KBM-7 (cell line): ENCODE results near the gene GAL3ST3.
"Not testable (repeated sequence)": the region's sequence is repeated elsewhere in the genome, so short reads cannot be mapped to it uniquely, and the experiment has no call there.

Experiments
- DNase-seq: peaks from one replicate; pipeline ENCODE4 v3.0.0-alpha.2; 2015
- in situ Hi-C: fragments of 300-500 bp; cut with MboI; formaldehyde crosslinking; loops from 2 replicates; pipeline ENCODE4 v1.14.3; 2020; ENCODE audit warnings: low sequenced_read_pairs, low pct_unique_long_range_greater_than_20kb, mixed read lengths

The GAL3ST3 gene

DNA sequence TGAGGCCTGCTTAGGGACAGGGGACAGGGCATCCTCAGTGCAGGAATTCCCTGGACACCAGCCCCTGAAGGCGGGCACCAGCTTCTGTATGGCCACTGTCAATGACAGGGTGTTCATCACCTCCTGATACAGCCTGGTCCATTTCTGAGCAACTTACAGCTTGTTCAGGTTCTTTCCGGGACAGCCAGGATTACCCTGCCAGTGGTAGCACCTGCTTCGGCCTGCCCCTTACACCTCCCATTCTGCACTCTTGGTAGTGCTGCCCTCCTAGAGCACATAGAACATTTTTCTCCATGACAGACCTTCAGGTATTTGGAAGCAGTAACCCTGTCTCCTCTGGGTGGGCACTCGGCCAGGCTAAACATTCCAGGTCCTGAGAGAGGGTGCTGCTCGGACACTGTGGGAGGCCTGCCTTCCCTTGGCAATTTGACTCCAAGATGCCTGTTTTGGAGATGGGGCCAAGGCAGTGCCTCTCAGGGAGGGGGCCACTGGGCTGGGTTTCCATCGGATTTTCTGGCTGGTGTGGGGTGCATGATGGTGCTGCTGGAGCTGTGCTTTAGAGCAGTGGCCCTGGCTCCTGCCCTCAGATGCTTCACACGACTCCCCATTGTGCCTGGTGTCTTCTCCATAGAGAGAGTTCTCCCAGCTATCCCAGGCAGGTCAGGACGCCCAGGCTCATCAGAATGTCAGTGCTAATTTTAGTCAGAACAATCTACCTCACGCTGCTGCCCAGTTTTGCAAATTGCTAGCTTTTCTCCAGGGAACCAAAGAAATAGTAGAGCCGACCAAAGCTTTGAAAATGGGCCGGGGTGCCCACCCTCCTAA, 1.2 kb downstream of the GAL3ST3 start:
- DNase-seq, result no peak
- in situ Hi-C loops, result no loop called here

- DNase-seq, result no peak
- in situ Hi-C loops, result no loop called here
Measured at GRCh38 chr11:66046901-66047300, 2.1 kb downstream of the GAL3ST3 start.

- DNase-seq, result peak; percentile 78
Measured at GRCh38 chr11:66045177-66045639, 3.8 kb downstream of the GAL3ST3 start.

GRCh38 chr11:66044757-66045156, 4.2 kb downstream of the GAL3ST3 start:
- in situ Hi-C loops, result no loop called here
- DNase-seq, result no peak

More at GRCh38 chr11:66045177-66045639, 3.8 kb downstream of the GAL3ST3 start:
- in situ Hi-C loops, result no loop called here

DNA sequence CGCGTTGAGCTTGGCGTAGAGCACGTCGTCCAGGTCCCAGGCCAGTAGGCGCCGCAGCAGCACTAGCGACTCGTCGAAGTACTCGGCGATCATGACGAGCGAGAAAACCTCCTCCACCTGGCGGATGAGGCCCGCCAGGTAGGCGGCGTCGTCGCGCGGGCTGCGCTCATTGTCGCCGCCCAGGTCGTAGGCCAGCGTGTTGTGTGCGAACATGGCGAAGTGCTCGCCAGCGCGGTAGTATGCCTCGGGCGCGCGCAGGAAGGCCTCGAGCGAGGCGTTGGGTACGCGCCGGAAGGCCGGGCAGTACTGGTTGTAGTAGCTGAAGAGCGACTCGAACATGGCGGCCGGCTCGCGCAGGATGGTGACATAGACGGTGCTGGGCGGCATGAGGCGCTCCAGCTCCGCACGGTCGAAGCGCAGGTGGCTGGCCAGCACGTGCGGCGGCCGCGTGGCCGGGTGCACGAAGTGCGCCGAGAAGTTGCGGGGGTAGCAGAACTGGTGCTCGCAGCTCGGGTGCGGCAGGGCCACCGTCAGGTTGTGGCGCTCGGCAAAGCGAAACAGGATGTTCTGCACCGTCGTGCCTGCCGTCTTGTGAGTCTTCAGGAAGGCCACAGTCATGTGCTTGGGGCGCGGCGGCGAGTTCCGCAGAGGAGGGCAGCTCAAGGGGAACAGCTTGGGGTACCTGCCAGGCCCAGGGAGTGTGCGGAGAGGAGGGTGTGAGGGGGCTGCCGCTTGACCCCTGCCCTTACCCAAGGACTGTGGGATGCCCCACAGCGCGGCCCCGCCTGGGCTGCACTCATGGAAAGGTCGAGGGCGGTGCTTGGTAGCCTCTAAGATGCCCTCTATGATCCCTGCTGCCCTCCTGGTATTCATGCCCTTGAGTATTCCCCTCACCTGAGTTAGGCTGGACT, 5.7 kb downstream of the GAL3ST3 start:
- no peak for DNase-seq
- in situ Hi-C loops, result no loop called here

GRCh38 chr11:66042227-66042995, 6.5 kb downstream of the GAL3ST3 start:
- no peak for DNase-seq
- in situ Hi-C loops, result no loop called here

GRCh38 chr11:66039765-66040164, 9.2 kb downstream of the GAL3ST3 start:
- in situ Hi-C loops, result no loop called here
- no peak for DNase-seq

DNA sequence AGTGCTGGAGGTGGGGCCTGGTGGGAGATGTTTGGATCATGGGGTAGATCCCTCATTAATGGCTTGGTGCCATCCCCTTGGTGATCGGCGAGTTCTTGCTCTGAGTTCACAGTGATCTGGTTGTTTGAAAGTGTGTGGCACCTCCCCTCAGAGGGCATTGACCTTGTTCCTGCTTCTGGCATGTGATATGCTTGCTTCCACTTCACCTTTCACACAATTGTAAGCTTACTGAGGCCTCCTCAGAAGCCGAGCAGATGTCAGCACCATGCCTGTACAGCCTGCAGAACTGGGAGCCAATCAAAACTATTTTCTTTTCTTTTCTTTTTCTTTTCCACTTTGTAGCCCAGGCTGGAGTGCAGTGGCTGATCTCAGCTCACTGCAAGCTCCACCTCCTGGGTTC, 11.6 kb downstream of the GAL3ST3 start:
- in situ Hi-C loops, result no loop called here

DNA sequence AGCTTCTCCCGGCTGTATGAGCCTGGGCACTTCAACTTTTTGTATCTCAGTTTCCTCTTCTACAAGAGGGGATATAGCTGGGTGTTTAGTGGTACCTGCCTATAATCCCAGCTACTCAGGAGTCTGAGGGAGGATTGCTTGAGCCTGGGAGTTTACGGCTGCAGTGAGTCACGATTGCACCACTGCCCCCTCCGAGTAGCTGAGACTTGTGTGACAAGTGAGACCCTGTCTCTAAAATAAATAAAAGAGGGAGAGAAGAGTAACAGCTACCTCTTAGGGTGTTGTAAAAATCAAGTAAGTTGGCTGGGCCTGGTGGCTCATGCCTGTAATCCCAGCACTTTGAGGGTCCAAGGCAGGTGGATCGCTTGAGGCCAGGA, 12.6 kb downstream of the GAL3ST3 start:
- in situ Hi-C loops, result no loop called here
- no peak for DNase-seq

More for the DNA sequence above, 11.6 kb downstream of the GAL3ST3 start:
- DNase-seq, result no peak

DNA sequence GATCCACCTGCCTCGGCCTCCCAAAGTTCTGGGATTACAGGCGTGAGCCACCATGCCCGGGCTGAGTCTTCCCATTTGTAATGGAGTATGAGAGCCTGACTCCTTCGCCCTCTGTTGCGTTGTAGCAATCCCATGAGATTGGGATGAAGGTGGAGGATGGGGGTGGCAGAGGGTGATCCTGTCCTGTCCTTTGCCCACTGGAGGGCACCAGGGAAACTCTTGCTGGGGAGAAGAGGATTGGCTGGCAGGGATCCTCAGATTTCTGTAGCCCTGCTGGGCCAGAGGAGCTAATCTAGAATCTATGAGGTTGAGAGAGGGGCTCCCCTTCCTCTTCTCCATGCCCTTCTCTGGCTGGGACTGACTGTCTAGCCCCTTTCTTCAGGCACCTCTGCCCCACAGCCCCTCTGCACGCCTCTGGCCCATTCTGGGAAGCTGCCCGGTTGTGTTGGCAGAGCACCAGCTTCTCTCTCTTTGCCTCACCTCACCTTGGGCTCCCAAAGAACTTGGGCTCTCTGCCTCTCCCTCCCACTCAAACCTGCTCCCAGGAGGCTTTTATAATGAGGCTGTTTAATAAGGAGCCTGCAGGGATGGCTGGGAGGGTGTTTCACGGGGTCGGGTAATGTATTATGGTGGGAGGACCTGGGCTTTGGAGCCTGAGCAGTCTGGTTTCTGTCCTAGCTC, 13.2 kb downstream of the GAL3ST3 start:
- DNase-seq, result no peak
- in situ Hi-C loops, result no loop called here

GRCh38 chr11:66032957-66033735, 15.8 kb downstream of the GAL3ST3 start:
- DNase-seq, result no peak
- in situ Hi-C loops, result no loop called here

- DNase-seq, result no peak
- in situ Hi-C loops, result no loop called here
Measured at GRCh38 chr11:66026017-66026529, 22.9 kb downstream of the GAL3ST3 start, which contains the start of gene CATSPER1. Gene CATSPER1 (minus strand): TSS chr11:66026479. CDS start chr11:66026379, 100 bp downstream.

DNA sequence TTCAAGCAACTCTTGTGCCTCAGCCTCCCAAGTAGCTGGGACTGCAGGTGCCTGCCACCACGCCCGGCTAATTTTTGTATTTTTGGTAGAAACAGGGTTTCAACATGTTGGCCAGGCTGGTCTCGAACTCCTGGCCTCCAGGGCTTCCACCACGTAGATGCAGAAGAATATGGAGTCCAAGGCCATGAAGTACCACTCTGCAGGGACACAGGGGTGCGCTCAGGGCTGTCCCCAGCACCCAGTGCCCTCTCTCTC, 25.8 kb downstream of the GAL3ST3 start:
- in situ Hi-C loops, DNase-seq: not testable (repeated sequence)

- DNase-seq, result peak; percentile 79
- in situ Hi-C loops, result no loop called here
Measured at GRCh38 chr11:66022401-66023185, 26.4 kb downstream of the GAL3ST3 start.

DNA sequence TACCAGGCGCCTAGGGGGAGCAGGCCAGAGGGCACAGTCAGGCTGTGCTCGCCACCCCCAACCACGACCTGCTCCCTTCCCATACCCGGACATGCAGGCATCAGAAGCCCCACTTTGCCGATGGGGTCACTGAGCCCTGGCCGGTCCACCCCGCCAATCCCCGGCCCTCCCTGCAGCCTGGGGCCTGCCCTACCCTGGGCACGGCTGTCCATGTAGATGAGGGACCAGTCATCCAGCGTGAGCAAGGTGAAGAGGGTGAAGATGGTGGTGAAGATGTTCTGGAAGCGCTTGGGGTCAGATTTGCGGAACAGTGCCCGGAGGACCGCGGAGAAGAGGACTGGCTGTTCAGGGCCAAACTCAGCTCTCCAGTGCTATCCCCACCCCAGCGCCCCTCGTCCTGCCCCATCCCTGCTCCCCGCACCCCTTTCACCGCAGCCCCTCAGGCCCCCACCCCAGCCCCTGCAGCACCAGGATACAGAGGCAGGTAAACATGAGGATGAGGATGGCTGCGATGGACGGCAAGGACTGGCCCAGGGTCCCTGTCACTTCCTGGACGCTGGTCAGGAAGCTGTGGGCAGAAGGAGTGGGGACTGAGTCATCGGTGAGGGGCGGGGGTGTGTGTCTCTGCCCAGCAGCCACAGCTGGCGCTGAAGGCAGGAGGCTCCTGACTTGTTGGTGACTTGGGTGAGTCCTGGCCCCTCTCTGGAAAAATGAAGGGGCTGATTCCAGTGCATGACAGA, 28.2 kb downstream of the GAL3ST3 start:
- in situ Hi-C loops, result no loop called here
- peak; percentile 49 for DNase-seq

DNA sequence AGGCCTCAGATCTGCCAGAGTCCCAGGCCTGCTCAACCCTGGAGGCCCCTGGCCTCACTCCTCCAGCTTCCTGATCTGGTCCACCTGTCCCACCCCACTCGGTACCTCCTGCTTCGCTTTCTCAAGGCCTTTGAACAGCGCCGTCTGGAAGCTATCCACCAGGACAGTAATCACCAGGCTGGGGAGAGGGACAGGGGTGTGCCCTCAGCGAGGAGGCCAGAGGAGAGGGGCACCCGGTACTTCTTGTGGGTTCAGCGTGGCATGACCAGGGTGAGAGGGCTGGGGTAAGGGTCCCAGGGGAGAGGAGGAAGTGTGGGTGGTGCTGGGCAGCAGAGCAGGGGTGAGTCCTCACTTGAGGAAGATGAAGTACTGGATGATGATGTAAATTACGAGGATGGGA, 28.7 kb downstream of the GAL3ST3 start:
- in situ Hi-C loops, result no loop called here
- DNase-seq, result no peak

DNA sequence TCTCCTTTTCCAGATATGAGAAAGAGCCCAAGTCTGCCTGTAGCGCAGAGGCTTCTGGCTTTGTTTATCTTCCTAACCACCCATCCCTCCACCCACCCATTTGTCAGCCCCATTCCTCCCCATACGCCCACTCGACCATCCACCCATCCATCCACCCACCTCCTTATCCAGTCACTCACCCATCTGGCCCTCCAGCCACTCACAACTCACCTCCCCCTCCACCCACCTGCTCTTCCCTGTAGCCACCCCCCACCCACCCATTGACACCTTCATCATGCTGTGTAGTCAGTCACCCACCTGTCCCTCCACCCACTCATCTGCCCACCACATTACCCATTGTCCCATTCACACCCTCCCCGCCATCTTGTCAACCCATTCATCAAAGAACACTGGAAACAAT, 31.6 kb downstream of the GAL3ST3 start:
- in situ Hi-C loops, result no loop called here
- no peak for DNase-seq
